OCI-LY3 (cell line): Measurements from ENCODE around the gene SEC14L1.

Experiments
- H2AFZ ChIP-seq: fragments of 200-600, 300-600 bp; shearing (Covaris generic); 2 replicates; pipeline ENCODE4 v1.6.0; 2014; ENCODE audit warnings: antibody characterized with exemption, low read depth, low read length
- H3K27ac ChIP-seq: fragments of 200-600, 300-600 bp; sonication (generic); 2 replicates; pipeline ENCODE4 v1.5.1; 2014; ENCODE audit warnings: mild to moderate bottlenecking, low read length, moderate library complexity, mixed read lengths
- H3K27me3 ChIP-seq: fragments of 200-600, 300-600 bp; sonication (generic); 2 replicates; pipeline ENCODE4 v1.6.1; 2014; ENCODE audit warnings: low read depth, low read length, mixed read lengths
- H3K36me3 ChIP-seq: fragments of 200-600, 300-600 bp; sonication (generic); replicated peaks from 2 replicates; pipeline ENCODE3; 2014; ENCODE audit warnings: low read depth, low read length, mixed read lengths
- H3K4me1 ChIP-seq: fragments of 300-600, 200-600 bp; sonication (generic); 2 replicates; pipeline ENCODE4 v1.6.1; 2014; ENCODE audit warnings: low read length, mixed read lengths
- H3K4me2 ChIP-seq: fragments of 200-600, 300-600 bp; sonication (generic); 2 replicates; pipeline ENCODE4 v1.6.1; 2014; ENCODE audit warnings: low read length, mixed read lengths
- H3K4me3 ChIP-seq: fragments of 300-600, 200-600 bp; sonication (generic); 2 replicates; pipeline ENCODE4 v1.5.1; 2014; ENCODE audit warnings: antibody characterized with exemption, mild to moderate bottlenecking, low read length, moderate library complexity
- H3K79me2 ChIP-seq: fragments of 300-600, 200-600 bp; shearing (Covaris generic); 2 replicates; pipeline ENCODE4 v1.6.1; 2014; ENCODE audit warnings: mild to moderate bottlenecking, low read length, mixed read lengths
- H3K9ac ChIP-seq: fragments of 300-600, 200-600 bp; shearing (Covaris generic); 2 replicates; pipeline ENCODE4 v1.6.0; 2014; ENCODE audit warnings: mild to moderate bottlenecking, low read length, moderate library complexity
- H3K9me3 ChIP-seq: fragments of 200-600, 300-600 bp; shearing (Covaris generic); 2 replicates; pipeline ENCODE4 v1.6.1; 2014; ENCODE audit warnings: low read length, mixed read lengths; ENCODE audit not compliant: insufficient read depth
- H4K20me1 ChIP-seq: fragments of 200-600, 300-600 bp; sonication (generic); 2 replicates; pipeline ENCODE4 v1.6.1; 2016; ENCODE audit warnings: low read length, mixed read lengths; ENCODE audit not compliant: insufficient read depth
- CTCF ChIP-seq: fragments of 200-600, 300-600 bp; sonication (generic); IDR thresholded peaks from 2 replicates; pipeline ENCODE4 v1.5.1; 2014; ENCODE audit warnings: antibody characterized with exemption, low read length, low read depth
- EZH2phosphoT487 ChIP-seq: fragments of 200-600 bp; shearing (Covaris generic); IDR thresholded peaks from 2 replicates; pipeline ENCODE4 v1.6.1; 2018; ENCODE audit warnings: antibody characterized with exemption, mixed run types, low read depth

SEC14L1 gene

GRCh38 chr17:77204536-77204935 lies 63.8 kb downstream of the SEC14L1 start:
- H3K27me3 ChIP-seq: no peaks in the 10 kb centered on the region
- TF ChIP-seq EZH2phosphoT487: no peak
- TF ChIP-seq CTCF: no peak
- H2AFZ ChIP-seq: no peak overlapping the region
- H3K79me2 ChIP-seq: no peaks in the 10 kb centered on the region
- no peak overlapping the region for H3K4me3 ChIP-seq
- H3K36me3 ChIP-seq: peaks cover 69% of the 10 kb centered on the region
- H3K4me2 ChIP-seq: no peak overlapping the region
- H4K20me1 ChIP-seq: 0 out of 2 replicates have a peak, but pooled peaks cover 8% of the 10 kb centered on the region
- H3K9ac ChIP-seq: no peak overlapping the region
- no peak overlapping the region for H3K27ac ChIP-seq
- no peaks in the 10 kb centered on the region for H3K9me3 ChIP-seq
- no peaks in the 10 kb centered on the region for H3K4me1 ChIP-seq

DNA sequence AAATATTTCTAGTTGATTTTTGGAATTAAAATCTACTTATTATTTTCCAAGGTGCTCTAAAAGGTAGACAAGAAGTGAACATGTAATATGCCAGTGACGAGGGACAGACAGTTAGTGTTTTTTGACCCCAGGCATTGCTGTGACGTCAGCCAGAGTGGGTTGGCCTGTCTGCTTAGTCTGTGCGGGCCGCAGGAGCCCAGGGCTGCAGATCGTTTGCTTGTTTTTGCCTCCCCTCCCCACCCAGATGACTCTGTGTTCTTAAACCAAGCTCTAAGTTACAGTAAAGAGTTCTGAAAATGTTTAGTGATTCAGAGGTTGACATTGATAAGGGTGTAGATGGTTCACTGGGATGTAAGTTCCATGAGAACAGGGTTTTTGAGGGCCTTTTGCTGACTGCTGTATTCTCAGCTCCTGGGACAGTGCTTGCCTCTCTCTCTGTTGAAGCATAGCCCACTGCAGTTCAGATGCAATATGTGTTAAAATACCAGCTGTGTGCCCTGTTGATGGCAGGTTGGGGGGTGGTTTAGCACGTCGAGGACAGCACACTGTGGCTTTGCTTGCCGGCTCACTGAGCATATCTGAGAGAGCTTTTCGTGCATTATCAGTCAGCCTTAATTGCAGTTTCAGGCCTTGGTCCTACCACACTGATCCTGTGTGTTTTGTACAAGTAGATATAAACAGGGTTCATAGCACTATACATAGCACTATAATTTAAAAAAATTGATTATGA lies 64.8 kb downstream of the SEC14L1 start:
- H3K27me3 ChIP-seq: no peaks in the 10 kb centered on the region
- H3K4me1 ChIP-seq: peaks cover 7% of the 10 kb centered on the region
- H3K4me3 ChIP-seq: no peak overlapping the region
- H2AFZ ChIP-seq: no peak overlapping the region
- H3K9me3 ChIP-seq: no peaks in the 10 kb centered on the region
- H3K79me2 ChIP-seq: no peaks in the 10 kb centered on the region
- H3K36me3 ChIP-seq: peaks cover 74% of the 10 kb centered on the region
- TF ChIP-seq CTCF (no peak), EZH2phosphoT487 (no peak)
- H3K27ac ChIP-seq: no peak overlapping the region
- H4K20me1 ChIP-seq: peaks cover 15% of the 10 kb centered on the region
- H3K4me2 ChIP-seq: no peak overlapping the region
- H3K9ac ChIP-seq: no peak overlapping the region

DNA sequence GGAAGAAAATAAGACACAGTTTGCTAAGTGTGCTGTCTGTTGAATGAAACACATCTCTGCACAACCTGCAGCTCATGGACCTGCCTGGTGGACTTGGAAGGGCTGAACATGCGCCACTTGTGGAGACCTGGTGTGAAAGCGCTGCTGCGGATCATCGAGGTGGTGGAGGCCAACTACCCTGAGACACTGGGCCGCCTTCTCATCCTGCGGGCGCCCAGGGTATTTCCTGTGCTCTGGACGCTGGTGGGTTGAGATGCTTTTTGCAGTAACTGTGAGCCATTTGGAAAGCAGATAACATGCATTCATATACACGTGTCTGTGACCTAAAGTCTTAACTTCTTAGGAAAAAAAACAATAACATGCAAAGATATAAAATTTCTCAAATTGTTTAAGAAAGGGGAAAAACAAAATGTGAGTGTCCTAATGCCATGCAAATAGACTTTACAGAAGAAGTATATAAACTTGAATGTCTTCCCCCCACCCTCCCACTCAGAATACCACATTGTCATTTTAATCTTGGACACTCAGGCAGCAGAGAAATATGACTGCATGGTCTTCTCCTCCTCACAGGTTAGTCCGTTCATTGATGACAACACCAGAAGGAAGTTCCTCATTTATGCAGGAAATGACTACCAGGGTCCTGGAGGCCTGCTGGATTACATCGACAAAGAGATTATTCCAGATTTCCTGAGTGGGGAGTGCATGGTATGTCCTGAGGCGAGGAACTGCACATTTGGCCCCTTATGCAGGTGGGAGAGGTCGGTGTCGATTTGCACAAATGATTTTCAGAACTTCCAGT lies 65.6 kb downstream of the SEC14L1 start:
- H3K36me3 ChIP-seq: peaks cover 73% of the 10 kb centered on the region
- no peak for TF ChIP-seq EZH2phosphoT487
- TF ChIP-seq CTCF: no peak

GRCh38 chr17:77207689-77208216 lies 67.0 kb downstream of the SEC14L1 start:
- no peak overlapping the region for H2AFZ ChIP-seq
- H3K9ac ChIP-seq: no peak overlapping the region
- H3K4me1 ChIP-seq: peaks cover 28% of the 10 kb centered on the region
- H3K36me3 ChIP-seq: peaks cover 79% of the 10 kb centered on the region
- TF ChIP-seq EZH2phosphoT487 (no peak), CTCF (no peak)
- no peak overlapping the region for H3K4me2 ChIP-seq
- no peak overlapping the region for H3K27ac ChIP-seq
- H3K4me3 ChIP-seq: no peak overlapping the region
- no peaks in the 10 kb centered on the region for H3K27me3 ChIP-seq
- H3K9me3 ChIP-seq: no peaks in the 10 kb centered on the region
- no peaks in the 10 kb centered on the region for H3K79me2 ChIP-seq
- peaks cover 34% of the 10 kb centered on the region for H4K20me1 ChIP-seq

More for the DNA sequence above, 65.6 kb downstream of the SEC14L1 start:
- no peak overlapping the region for H2AFZ ChIP-seq
- H3K27me3 ChIP-seq: no peaks in the 10 kb centered on the region
- H3K4me3 ChIP-seq: no peak overlapping the region
- no peaks in the 10 kb centered on the region for H3K9me3 ChIP-seq
- peaks cover 23% of the 10 kb centered on the region for H4K20me1 ChIP-seq
- H3K79me2 ChIP-seq: no peaks in the 10 kb centered on the region
- H3K4me1 ChIP-seq: peaks cover 15% of the 10 kb centered on the region
- H3K27ac ChIP-seq: no peak overlapping the region
- no peak overlapping the region for H3K4me2 ChIP-seq
- H3K9ac ChIP-seq: no peak overlapping the region
